B cell (primary cell): ENCODE results near the gene TRIM58. TPM values are rescaled to one million over a fixed set of nuclear protein-coding genes. Genes with fewer than 3 reads are reported as not detected.

ENCODE experiments used
- ATAC-seq: fragments of 200-7000 bp; cut with Tn5 transposase; one replicate; pipeline ENCODE4 v1.10.0; 2021; ENCODE audit warnings: low read depth, mild to moderate bottlenecking, moderate number of reproducible peaks, moderate library complexity
- CTCF ChIA-PET: fragments of 350-600 bp; sonication (Branson Sonifier 250); formaldehyde crosslinking; loops from one replicate; lab custom pipeline; 2021; ENCODE audit warnings: antibody characterized with exemption, inconsistent platforms; lab: Charles Lee
- POLR2A ChIA-PET: fragments of 350-600 bp; sonication (Branson Sonifier 250); formaldehyde crosslinking; loops from one replicate; lab custom pipeline; 2021; ENCODE audit warnings: antibody characterized with exemption; lab: Charles Lee
- DNase-seq: peaks from one replicate; pipeline ENCODE4 v3.0.0; 2013
- H2AFZ ChIP-seq: 2 replicates; pipeline ENCODE4 v1.6.1; 2012; ENCODE audit warnings: mild to moderate bottlenecking, low read depth, low read length; ENCODE audit not compliant: insufficient read depth, poor library complexity, severe bottlenecking
- H3K27ac ChIP-seq, 2 donors: 1 replicate in 1 of 2; 2 replicates in 1 of 2; pipeline ENCODE4 v1.5.1; 2012 to 2013; ENCODE audit warnings: low read length in 2 of 2, mild to moderate bottlenecking in 2 of 2, moderate library complexity in 1 of 2
- H3K27me3 ChIP-seq, 4 experiments: fragments of 200-600 bp in 1 of 4; sonication (generic) in 1 of 4; replicated peaks in 1 of 4; 1 replicate in 2 of 4; 2 replicates in 2 of 4; pipeline versions ENCODE4 v1.6.1 to v1.7.0; 2013 to 2016; ENCODE audit warnings: low read length in 3 of 4, mild to moderate bottlenecking in 2 of 4, mixed read lengths in 1 of 4, moderate library complexity in 1 of 4; ENCODE audit not compliant: insufficient read depth in 4 of 4, control insufficient read depth in 3 of 4; ENCODE audit errors: control extremely low read depth in 1 of 4
- H3K36me3 ChIP-seq, 2 experiments: replicated peaks in 1 of 2; 1 replicate in 1 of 2; 2 replicates in 1 of 2; pipeline versions ENCODE4 v1.6.1 to v1.7.1; 2013; ENCODE audit warnings: low read length in 1 of 2; ENCODE audit not compliant: insufficient read depth in 2 of 2, control insufficient read depth in 1 of 2; ENCODE audit errors: control extremely low read depth in 1 of 2, extremely low read depth in 1 of 2
- H3K4me1 ChIP-seq, 2 donors: fragments of 200-600 bp in 1 of 2; sonication (generic) in 1 of 2; 1 replicate in 1 of 2; 2 replicates in 1 of 2; pipeline versions ENCODE4 v1.5.1 to v1.6.1; 2013 to 2017; ENCODE audit warnings: low read length in 2 of 2; ENCODE audit not compliant: control insufficient read depth in 2 of 2, insufficient read depth in 2 of 2
- H3K4me2 ChIP-seq: replicated peaks from 2 replicates; pipeline ENCODE3; 2012; ENCODE audit warnings: mild to moderate bottlenecking, low read depth, low read length; ENCODE audit not compliant: poor library complexity, severe bottlenecking
- H3K4me3 ChIP-seq, 5 experiments: fragments of 200-600 bp in 1 of 5; sonication (generic) in 1 of 5; 1 replicate in 3 of 5; 2 replicates in 2 of 5; pipeline versions ENCODE4 v1.5.1 to v1.7.0; 2011 to 2016; ENCODE audit warnings: low read length in 4 of 5, mild to moderate bottlenecking in 4 of 5, low read depth in 2 of 5, control low read depth in 1 of 5, moderate library complexity in 1 of 5; ENCODE audit not compliant: insufficient read depth in 1 of 5; ENCODE audit errors: control extremely low read depth in 1 of 5, extremely low read depth in 1 of 5
- H3K79me2 ChIP-seq: fragments of 200-600 bp; sonication (generic); one replicate; pipeline ENCODE4 v1.6.0; 2016; ENCODE audit warnings: low read length; ENCODE audit not compliant: control insufficient read depth, insufficient read depth
- H3K9ac ChIP-seq: fragments of 200-600 bp; sonication (generic); 2 replicates; pipeline ENCODE4 v1.6.1; 2017; ENCODE audit warnings: mild to moderate bottlenecking, low read length, moderate library complexity
- H3K9me3 ChIP-seq, 3 donors: one replicate each; pipeline versions ENCODE4 v1.6.1 to v1.7.1; 2013; ENCODE audit warnings: low read length in 2 of 3; ENCODE audit not compliant: control insufficient read depth in 2 of 3, insufficient read depth in 1 of 3; ENCODE audit errors: control extremely low read depth in 1 of 3
- H4K20me1 ChIP-seq: 2 replicates; pipeline ENCODE4 v1.6.0; 2012; ENCODE audit warnings: mild to moderate bottlenecking, low read length; ENCODE audit not compliant: insufficient read depth, control insufficient read depth, poor library complexity, severe bottlenecking
- H3K27ac Mint-ChIP-seq: one replicate; pipeline ENCODE4 v1.8.0; 2021; ENCODE audit warnings: mixed read lengths
- H3K27me3 Mint-ChIP-seq: one replicate; pipeline ENCODE4 v1.8.0; 2021; ENCODE audit warnings: mixed read lengths
- H3K4me1 Mint-ChIP-seq: one replicate; pipeline ENCODE4 v1.8.0; 2021; ENCODE audit warnings: mixed read lengths
- H3K4me3 Mint-ChIP-seq: one replicate; pipeline ENCODE4 v1.8.0; 2021; ENCODE audit warnings: mixed read lengths
- H3K9me3 Mint-ChIP-seq: one replicate; pipeline ENCODE4 v1.8.0; 2022; ENCODE audit warnings: mixed read lengths; ENCODE audit not compliant: insufficient read depth
- CTCF ChIP-seq: fragments of 200-600 bp; IDR thresholded peaks from one replicate; pipeline ENCODE4 v1.8.0; 2022; ENCODE audit warnings: antibody characterized with exemption, mild to moderate bottlenecking
- EZH2 ChIP-seq: IDR thresholded peaks from 2 replicates; pipeline ENCODE4 v1.6.1; 2012; ENCODE audit warnings: borderline replicate concordance, low read depth, mild to moderate bottlenecking, moderate library complexity, low read length; ENCODE audit not compliant: insufficient read depth, poor library complexity, severe bottlenecking
- WGBS: methylation state at CpG from one replicate; pipeline ENCODE4 v1.1.5; 2013; ENCODE audit warnings: missing lambda C conversion rate; ENCODE audit not compliant: insufficient coverage; 5-methylcytosine and 5-hydroxymethylcytosine counted together
- intact Hi-C: fragments of 100-400 bp; cut with micrococcal nuclease; formaldehyde crosslinking; loops from one replicate; pipeline ENCODE4 v1.10.0; 2022
- polyA plus RNA-seq: library from polyadenylated mRNA; depleted of rRNA; stranded (reverse); fragments of >200 nt; gene quantifications from 2 replicates; pipeline ENCODE4 v1.2.3, GENCODE V29; 2012
- total RNA-seq, 2 donors: library from RNA; stranded (reverse); fragments of 120-200 nt in 1 of 2; gene quantifications; 1 replicate in 1 of 2; 2 replicates in 1 of 2; pipeline versions ENCODE4 v1.2.3 to v1.2.4, GENCODE V29; 2013 to 2022

TRIM58 gene
- total and polyA plus RNA-seq, 2 donors (not counting 1 experiment from before 2014, with no cell fraction given), result 0.84 to 1.5 TPM

GRCh38 chr1:247843411-247843810, 13.6 kb upstream of the TRIM58 start:
- DNase-seq (no peak), ATAC-seq (no peak)
- Histone ChIP-seq H3K9me3 (no peaks in the 10 kb centered on the region), H3K4me2 (no peak overlapping the region), H3K4me1 (no peaks in the 10 kb centered on the region), H2AFZ (no peak overlapping the region), H3K79me2 (no peaks in the 10 kb centered on the region), H3K27ac (no peak overlapping the region), H3K27me3 (no peaks in the 10 kb centered on the region), H3K36me3 (no peaks in the 10 kb centered on the region), H3K4me3 (no peak overlapping the region), H3K9ac (no peak overlapping the region), H4K20me1 (no peaks in the 10 kb centered on the region)
- peaks cover 2% of the 10 kb centered on the region for H3K27me3 Mint-ChIP-seq
- H3K4me1 Mint-ChIP-seq, result no peaks in the 10 kb centered on the region
- intact Hi-C loops, result no loop called here
- ChIA-PET POLR2A (no interaction called here), CTCF (no interaction called here)
- 88% methylated on average over 1 of the region's 2 CpGs for WGBS
- TF ChIP-seq EZH2 (no peak), CTCF (no peak)
- no peaks in the 10 kb centered on the region for H3K9me3 Mint-ChIP-seq
- no peak overlapping the region for H3K4me3 Mint-ChIP-seq
- no peak overlapping the region for H3K27ac Mint-ChIP-seq

GRCh38 chr1:247845011-247845692, 11.8 kb upstream of the TRIM58 start:
- intact Hi-C loops, result no loop called here
- Histone ChIP-seq H3K9me3 (no peaks in the 10 kb centered on the region), H3K27me3 (no peaks in the 10 kb centered on the region), H2AFZ (no peak overlapping the region), H4K20me1 (no peaks in the 10 kb centered on the region), H3K9ac (no peak overlapping the region), H3K79me2 (no peaks in the 10 kb centered on the region), H3K27ac (no peak overlapping the region), H3K4me1 (no peaks in the 10 kb centered on the region), H3K4me2 (no peak overlapping the region), H3K36me3 (no peaks in the 10 kb centered on the region), H3K4me3 (no peak overlapping the region)
- POLR2A ChIA-PET, result no interaction called here
- 91% methylated on average over 12 of the region's 12 CpGs for WGBS
- ATAC-seq (no peak), DNase-seq (no peak)
- no peaks in the 10 kb centered on the region for H3K4me1 Mint-ChIP-seq
- no peaks in the 10 kb centered on the region for H3K9me3 Mint-ChIP-seq
- no peak for TF ChIP-seq CTCF
- no peak for TF ChIP-seq EZH2
- H3K27ac Mint-ChIP-seq, result no peak overlapping the region
- no peak overlapping the region for H3K4me3 Mint-ChIP-seq
- peaks cover 3% of the 10 kb centered on the region for H3K27me3 Mint-ChIP-seq
- CTCF ChIA-PET, result no interaction called here
